ENCODE results near the gene SLC39A1.
A peak's percentile ranks its signal among the peaks of the same experiment; 100 is the strongest.

The SLC39A1 gene

DNA sequence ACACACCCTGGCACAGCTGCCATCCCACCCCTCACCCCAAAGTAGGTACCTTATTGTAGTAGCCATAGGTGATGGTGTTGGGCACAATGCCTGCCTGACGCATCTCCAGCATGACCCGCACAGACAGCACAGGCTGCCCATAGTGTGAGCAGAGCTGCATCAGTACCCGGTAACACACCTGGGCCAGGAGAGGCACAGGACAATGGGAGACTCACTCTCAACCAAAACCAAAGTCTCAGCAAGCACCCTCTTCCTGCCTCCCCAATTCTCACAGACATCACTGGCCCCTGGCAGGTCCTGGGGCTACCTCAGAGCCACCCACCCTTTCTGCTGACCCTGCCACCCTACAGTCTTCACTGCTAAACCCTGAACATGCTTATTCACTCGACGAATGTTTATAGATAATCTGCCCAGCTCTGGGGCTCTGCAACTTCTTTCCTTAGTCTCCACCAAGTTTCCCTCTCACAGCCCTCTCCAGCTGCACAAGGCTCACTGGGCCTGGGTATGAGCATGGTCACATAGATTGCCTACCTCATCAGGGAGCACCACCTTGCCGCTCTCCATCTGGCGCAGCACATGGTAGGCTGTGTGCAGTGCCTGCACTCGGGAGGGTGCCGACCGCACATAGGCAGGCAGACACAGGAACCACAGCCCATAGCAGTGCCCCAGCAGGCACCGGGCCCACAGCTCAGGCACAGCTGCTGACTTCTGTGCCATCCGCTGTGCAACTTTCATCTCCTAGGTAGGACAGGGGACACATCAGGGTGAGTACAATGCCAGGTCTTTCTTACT lies 27.1 kb downstream of the SLC39A1 start:
- peaks cover 73 to 97% (median 92%) of the 10 kb centered on the region in 3 donors for H3K36me3 ChIP-seq
- no peak overlapping the region for H3K4me3 ChIP-seq
- intact Hi-C loops (cut with DNase I; ENCODE audit: low total_unique reads), result no loop called here
- TF ChIP-seq, protein P1, sequence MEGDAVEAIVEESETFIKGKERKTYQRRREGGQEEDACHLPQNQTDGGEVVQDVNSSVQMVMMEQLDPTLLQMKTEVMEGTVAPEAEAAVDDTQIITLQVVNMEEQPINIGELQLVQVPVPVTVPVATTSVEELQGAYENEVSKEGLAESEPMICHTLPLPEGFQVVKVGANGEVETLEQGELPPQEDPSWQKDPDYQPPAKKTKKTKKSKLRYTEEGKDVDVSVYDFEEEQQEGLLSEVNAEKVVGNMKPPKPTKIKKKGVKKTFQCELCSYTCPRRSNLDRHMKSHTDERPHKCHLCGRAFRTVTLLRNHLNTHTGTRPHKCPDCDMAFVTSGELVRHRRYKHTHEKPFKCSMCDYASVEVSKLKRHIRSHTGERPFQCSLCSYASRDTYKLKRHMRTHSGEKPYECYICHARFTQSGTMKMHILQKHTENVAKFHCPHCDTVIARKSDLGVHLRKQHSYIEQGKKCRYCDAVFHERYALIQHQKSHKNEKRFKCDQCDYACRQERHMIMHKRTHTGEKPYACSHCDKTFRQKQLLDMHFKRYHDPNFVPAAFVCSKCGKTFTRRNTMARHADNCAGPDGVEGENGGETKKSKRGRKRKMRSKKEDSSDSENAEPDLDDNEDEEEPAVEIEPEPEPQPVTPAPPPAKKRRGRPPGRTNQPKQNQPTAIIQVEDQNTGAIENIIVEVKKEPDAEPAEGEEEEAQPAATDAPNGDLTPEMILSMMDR (IDR thresholded peaks at IDR 0.05), result no peak
- H3K4me1 ChIP-seq, result no peaks in the 10 kb centered on the region
- H3K9me3 ChIP-seq, result no peaks in the 10 kb centered on the region
- no peak overlapping the region for H3K27ac ChIP-seq
- H3K27me3 ChIP-seq, result no peaks in the 10 kb centered on the region
- peak in 1 of 2 donors; percentile 39 for DNase-seq

DNA sequence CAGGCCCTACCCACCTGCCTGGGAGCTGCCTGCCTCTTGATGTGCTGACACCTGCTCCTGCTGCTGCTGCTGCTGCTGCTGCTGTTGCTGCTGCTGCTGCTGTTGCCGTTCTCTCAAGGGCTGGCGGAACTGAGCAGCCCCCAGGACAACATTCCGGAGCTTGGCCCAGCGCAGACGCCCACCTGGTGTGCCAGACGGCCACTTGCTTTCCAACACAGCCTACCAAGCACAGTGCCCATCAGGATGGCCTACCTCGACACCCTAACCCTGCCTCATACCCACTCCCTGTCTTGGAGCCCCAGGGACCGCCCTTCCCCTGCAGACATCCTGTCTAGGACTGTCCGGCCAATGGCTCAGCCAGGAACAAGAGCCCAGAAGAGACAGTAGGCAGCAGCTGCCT lies 28.6 kb downstream of the SLC39A1 start:
- intact Hi-C loops (cut with DNase I; ENCODE audit: low total_unique reads), result no loop called here
- TF ChIP-seq, protein P1 (IDR thresholded peaks at IDR 0.05), result no peak
- peak in 1 of 2 donors; percentile 55 for DNase-seq

DNA sequence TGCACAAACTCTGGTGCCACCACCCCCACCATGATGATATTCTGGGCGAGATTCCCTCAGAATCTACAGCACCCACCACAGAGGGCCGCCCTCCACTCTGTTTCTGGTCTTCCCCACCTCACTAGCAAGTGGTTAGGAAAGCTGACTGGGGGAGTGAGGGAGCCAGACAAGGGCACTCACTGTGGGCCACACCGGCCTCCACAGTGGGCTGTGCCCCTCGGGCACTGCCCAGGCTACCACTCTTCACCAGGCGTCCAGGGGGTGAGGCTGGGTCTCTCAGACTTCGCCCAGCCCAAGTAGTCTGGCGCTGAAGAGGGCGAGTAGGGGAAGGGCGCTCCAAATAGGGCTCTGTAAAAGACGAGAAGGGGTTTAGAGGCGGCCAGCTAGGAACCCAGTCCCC lies 29.4 kb downstream of the SLC39A1 start:
- no peak overlapping the region for H3K27ac ChIP-seq
- peak in 1 of 2 donors; percentile 45 for DNase-seq
- no peaks in the 10 kb centered on the region for H3K27me3 ChIP-seq
- no peak overlapping the region for H3K4me3 ChIP-seq
- no peaks in the 10 kb centered on the region for H3K4me1 ChIP-seq
- intact Hi-C loops (cut with DNase I; ENCODE audit: low total_unique reads), result no loop called here
- peaks cover 57 to 97% (median 86%) of the 10 kb centered on the region in 3 donors for H3K36me3 ChIP-seq
- TF ChIP-seq, protein P1 (IDR thresholded peaks at IDR 0.05), result no peak
- no peaks in the 10 kb centered on the region for H3K9me3 ChIP-seq

More for the DNA sequence above, 28.6 kb downstream of the SLC39A1 start:
- no peak overlapping the region for H3K4me3 ChIP-seq
- no peaks in the 10 kb centered on the region for H3K9me3 ChIP-seq
- H3K36me3 ChIP-seq, result peaks cover 61 to 97% (median 92%) of the 10 kb centered on the region in 3 donors
- H3K27ac ChIP-seq, result no peak overlapping the region
- H3K27me3 ChIP-seq, result no peaks in the 10 kb centered on the region
- H3K4me1 ChIP-seq, result no peaks in the 10 kb centered on the region

DNA sequence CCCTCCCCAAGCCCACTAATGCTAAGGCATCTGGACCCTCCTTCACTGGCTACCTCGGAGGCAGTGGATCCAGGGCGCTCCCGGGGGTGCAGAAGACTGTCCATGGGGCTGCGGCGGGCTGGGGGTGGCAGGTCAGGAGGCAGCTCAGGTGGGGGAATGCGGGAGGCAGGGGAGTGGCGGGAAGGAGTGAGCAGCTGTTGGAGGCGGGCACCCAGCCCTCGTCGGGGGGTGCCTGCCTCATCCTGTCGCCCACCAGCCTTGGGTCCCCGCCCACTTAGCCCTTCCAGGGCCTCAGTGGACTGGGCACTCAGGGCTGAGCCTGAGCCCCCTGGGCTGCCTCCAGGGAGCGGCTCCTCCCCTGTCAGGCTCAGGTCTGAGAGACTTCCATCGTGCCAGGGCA lies 29.9 kb downstream of the SLC39A1 start:
- Histone ChIP-seq H3K27ac (no peak overlapping the region), H3K9me3 (no peaks in the 10 kb centered on the region), H3K4me3 (no peak overlapping the region), H3K36me3 (peaks cover 57 to 95% (median 84%) of the 10 kb centered on the region in 3 donors), H3K27me3 (no peaks in the 10 kb centered on the region), H3K4me1 (peaks cover 0 to 4% (median 0%) of the 10 kb centered on the region in 4 donors)
- peak in 1 of 2 donors; percentile 55 for DNase-seq
- TF ChIP-seq, protein P1 (IDR thresholded peaks at IDR 0.05), result no peak
- intact Hi-C loops (cut with DNase I; ENCODE audit: low total_unique reads), result no loop called here

DNA sequence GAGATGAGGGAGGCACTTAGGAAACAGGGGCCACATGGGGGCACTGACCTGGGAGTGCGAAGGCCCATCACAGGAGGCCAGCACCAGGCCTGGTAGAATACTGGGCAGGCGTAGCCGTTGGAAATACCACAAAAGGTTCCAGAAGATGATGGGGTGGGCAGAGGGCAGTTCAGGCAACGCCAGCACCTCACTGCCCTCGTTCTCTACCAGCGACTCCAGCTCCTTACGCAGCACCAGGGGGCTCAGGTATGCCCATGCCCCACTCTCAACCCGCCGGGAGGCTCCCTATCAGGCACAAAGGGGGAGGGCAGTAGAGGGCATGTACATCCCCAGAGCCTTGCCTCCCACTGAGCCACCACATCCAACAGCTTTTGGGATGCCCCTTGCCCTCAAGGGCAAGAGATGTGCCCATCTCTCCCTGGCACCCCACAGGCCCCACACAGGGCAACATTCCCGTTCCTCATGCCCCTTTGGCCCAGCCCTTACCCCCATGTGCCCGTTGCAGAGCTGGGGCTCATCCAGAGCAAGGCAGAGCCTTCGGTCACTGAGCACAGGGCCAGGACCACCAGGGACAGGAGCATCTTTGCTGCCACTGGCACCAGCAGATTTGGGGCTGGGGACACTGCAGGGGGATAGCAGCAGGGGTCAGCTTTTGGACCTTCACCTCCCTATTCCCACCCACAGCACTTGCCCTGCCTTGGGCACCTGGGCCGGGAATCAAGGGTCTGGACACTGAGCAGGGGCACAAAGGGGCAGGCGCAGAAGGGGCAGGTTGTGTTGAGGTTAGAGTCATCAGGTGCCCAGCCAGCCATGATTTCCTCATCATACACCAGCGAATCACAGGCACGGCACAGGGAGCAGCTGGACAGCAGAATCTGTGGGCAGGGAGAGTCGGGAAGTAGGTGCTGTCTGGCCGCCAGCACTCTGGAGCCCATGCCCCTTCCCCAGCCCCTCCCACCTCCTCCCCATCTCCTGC lies 30.9 kb downstream of the SLC39A1 start:
- Histone ChIP-seq H3K27me3 (no peaks in the 10 kb centered on the region), H3K9me3 (no peaks in the 10 kb centered on the region), H3K4me3 (no peak overlapping the region), H3K36me3 (peaks cover 49 to 86% (median 76%) of the 10 kb centered on the region in 3 donors), H3K27ac (no peak overlapping the region), H3K4me1 (peaks cover 0 to 5% (median 0%) of the 10 kb centered on the region in 4 donors)
- peak in 1 of 2 donors; percentile 55 for DNase-seq
- TF ChIP-seq, protein P1 (IDR thresholded peaks at IDR 0.05), result no peak
- intact Hi-C loops (cut with DNase I; ENCODE audit: low total_unique reads), result no loop called here
